B cell (primary cell): Measurements from ENCODE around the gene OR14I1. TPM values are rescaled to one million over a fixed set of nuclear protein-coding genes. Genes with fewer than 3 reads are reported as not detected.
"Not testable (repeated sequence)": the region's sequence is repeated elsewhere in the genome, so short reads cannot be mapped to it uniquely, and the experiment has no call there.

ENCODE experiments used
- ATAC-seq: fragments of 200-7000 bp; cut with Tn5 transposase; one replicate; pipeline ENCODE4 v1.10.0; 2021; ENCODE audit warnings: low read depth, mild to moderate bottlenecking, moderate number of reproducible peaks, moderate library complexity
- CTCF ChIA-PET: fragments of 350-600 bp; sonication (Branson Sonifier 250); formaldehyde crosslinking; loops from one replicate; lab custom pipeline; 2021; ENCODE audit warnings: antibody characterized with exemption, inconsistent platforms; lab: Charles Lee
- POLR2A ChIA-PET: fragments of 350-600 bp; sonication (Branson Sonifier 250); formaldehyde crosslinking; loops from one replicate; lab custom pipeline; 2021; ENCODE audit warnings: antibody characterized with exemption; lab: Charles Lee
- DNase-seq: peaks from one replicate; pipeline ENCODE4 v3.0.0; 2013
- H2AFZ ChIP-seq: 2 replicates; pipeline ENCODE4 v1.6.1; 2012; ENCODE audit warnings: mild to moderate bottlenecking, low read depth, low read length; ENCODE audit not compliant: insufficient read depth, poor library complexity, severe bottlenecking
- H3K27ac ChIP-seq, 2 donors: 1 replicate in 1 of 2; 2 replicates in 1 of 2; pipeline ENCODE4 v1.5.1; 2012 to 2013; ENCODE audit warnings: low read length in 2 of 2, mild to moderate bottlenecking in 2 of 2, moderate library complexity in 1 of 2
- H3K27me3 ChIP-seq, 4 experiments: fragments of 200-600 bp in 1 of 4; sonication (generic) in 1 of 4; replicated peaks in 1 of 4; 1 replicate in 2 of 4; 2 replicates in 2 of 4; pipeline versions ENCODE4 v1.6.1 to v1.7.0; 2013 to 2016; ENCODE audit warnings: low read length in 3 of 4, mild to moderate bottlenecking in 2 of 4, mixed read lengths in 1 of 4, moderate library complexity in 1 of 4; ENCODE audit not compliant: insufficient read depth in 4 of 4, control insufficient read depth in 3 of 4; ENCODE audit errors: control extremely low read depth in 1 of 4
- H3K36me3 ChIP-seq, 2 experiments: replicated peaks in 1 of 2; 1 replicate in 1 of 2; 2 replicates in 1 of 2; pipeline versions ENCODE4 v1.6.1 to v1.7.1; 2013; ENCODE audit warnings: low read length in 1 of 2; ENCODE audit not compliant: insufficient read depth in 2 of 2, control insufficient read depth in 1 of 2; ENCODE audit errors: control extremely low read depth in 1 of 2, extremely low read depth in 1 of 2
- H3K4me1 ChIP-seq, 2 donors: fragments of 200-600 bp in 1 of 2; sonication (generic) in 1 of 2; 1 replicate in 1 of 2; 2 replicates in 1 of 2; pipeline versions ENCODE4 v1.5.1 to v1.6.1; 2013 to 2017; ENCODE audit warnings: low read length in 2 of 2; ENCODE audit not compliant: control insufficient read depth in 2 of 2, insufficient read depth in 2 of 2
- H3K4me2 ChIP-seq: replicated peaks from 2 replicates; pipeline ENCODE3; 2012; ENCODE audit warnings: mild to moderate bottlenecking, low read depth, low read length; ENCODE audit not compliant: poor library complexity, severe bottlenecking
- H3K4me3 ChIP-seq, 5 experiments: fragments of 200-600 bp in 1 of 5; sonication (generic) in 1 of 5; 1 replicate in 3 of 5; 2 replicates in 2 of 5; pipeline versions ENCODE4 v1.5.1 to v1.7.0; 2011 to 2016; ENCODE audit warnings: low read length in 4 of 5, mild to moderate bottlenecking in 4 of 5, low read depth in 2 of 5, control low read depth in 1 of 5, moderate library complexity in 1 of 5; ENCODE audit not compliant: insufficient read depth in 1 of 5; ENCODE audit errors: control extremely low read depth in 1 of 5, extremely low read depth in 1 of 5
- H3K79me2 ChIP-seq: fragments of 200-600 bp; sonication (generic); one replicate; pipeline ENCODE4 v1.6.0; 2016; ENCODE audit warnings: low read length; ENCODE audit not compliant: control insufficient read depth, insufficient read depth
- H3K9ac ChIP-seq: fragments of 200-600 bp; sonication (generic); 2 replicates; pipeline ENCODE4 v1.6.1; 2017; ENCODE audit warnings: mild to moderate bottlenecking, low read length, moderate library complexity
- H3K9me3 ChIP-seq, 3 donors: one replicate each; pipeline versions ENCODE4 v1.6.1 to v1.7.1; 2013; ENCODE audit warnings: low read length in 2 of 3; ENCODE audit not compliant: control insufficient read depth in 2 of 3, insufficient read depth in 1 of 3; ENCODE audit errors: control extremely low read depth in 1 of 3
- H4K20me1 ChIP-seq: 2 replicates; pipeline ENCODE4 v1.6.0; 2012; ENCODE audit warnings: mild to moderate bottlenecking, low read length; ENCODE audit not compliant: insufficient read depth, control insufficient read depth, poor library complexity, severe bottlenecking
- H3K27ac Mint-ChIP-seq: one replicate; pipeline ENCODE4 v1.8.0; 2021; ENCODE audit warnings: mixed read lengths
- H3K27me3 Mint-ChIP-seq: one replicate; pipeline ENCODE4 v1.8.0; 2021; ENCODE audit warnings: mixed read lengths
- H3K4me1 Mint-ChIP-seq: one replicate; pipeline ENCODE4 v1.8.0; 2021; ENCODE audit warnings: mixed read lengths
- H3K4me3 Mint-ChIP-seq: one replicate; pipeline ENCODE4 v1.8.0; 2021; ENCODE audit warnings: mixed read lengths
- H3K9me3 Mint-ChIP-seq: one replicate; pipeline ENCODE4 v1.8.0; 2022; ENCODE audit warnings: mixed read lengths; ENCODE audit not compliant: insufficient read depth
- WGBS: methylation state at CpG from one replicate; pipeline ENCODE4 v1.1.5; 2013; ENCODE audit warnings: missing lambda C conversion rate; ENCODE audit not compliant: insufficient coverage; 5-methylcytosine and 5-hydroxymethylcytosine counted together
- intact Hi-C: fragments of 100-400 bp; cut with micrococcal nuclease; formaldehyde crosslinking; loops from one replicate; pipeline ENCODE4 v1.10.0; 2022
- polyA plus RNA-seq: library from polyadenylated mRNA; depleted of rRNA; stranded (reverse); fragments of >200 nt; gene quantifications from 2 replicates; pipeline ENCODE4 v1.2.3, GENCODE V29; 2012
- small RNA-seq: library from RNA; depleted of rRNA; stranded (forward); fragments of <200 nt; gene quantifications from one replicate; pipeline ENCODE3, GENCODE V24; 2012; ENCODE audit warnings: low replicate concordance, low read depth; ENCODE audit not compliant: insufficient read length
- total RNA-seq, 2 donors: library from RNA; stranded (reverse); fragments of 120-200 nt in 1 of 2; gene quantifications; 1 replicate in 1 of 2; 2 replicates in 1 of 2; pipeline versions ENCODE4 v1.2.3 to v1.2.4, GENCODE V29; 2013 to 2022

OR14I1 gene
- total and polyA plus RNA-seq, 2 donors (not counting 1 experiment from before 2014, with no cell fraction given), result not detected

- ATAC-seq, H3K27ac Mint-ChIP-seq, intact Hi-C loops, H4K20me1 ChIP-seq, DNase-seq, H2AFZ ChIP-seq, H3K27me3 ChIP-seq, H3K4me3 Mint-ChIP-seq, H3K27ac ChIP-seq, H3K9me3 Mint-ChIP-seq, POLR2A ChIA-PET, H3K36me3 ChIP-seq, H3K9ac ChIP-seq, H3K79me2 ChIP-seq, CTCF ChIA-PET, H3K9me3 ChIP-seq, H3K4me2 ChIP-seq, H3K27me3 Mint-ChIP-seq, H3K4me1 ChIP-seq, H3K4me3 ChIP-seq: not testable (repeated sequence)
- no CpG with 5 or more reads among the region's 6 CpGs for WGBS
- peaks cover 14% of the 10 kb centered on the region for H3K4me1 Mint-ChIP-seq
These were observed 45.8 kb downstream of the OR14I1 start for GRCh38 chr1:248656797-248657196.

- H3K27ac ChIP-seq, H4K20me1 ChIP-seq, H2AFZ ChIP-seq, H3K27ac Mint-ChIP-seq, H3K4me1 ChIP-seq, H3K79me2 ChIP-seq, H3K4me3 ChIP-seq, H3K27me3 ChIP-seq, H3K4me3 Mint-ChIP-seq, intact Hi-C loops, H3K9me3 ChIP-seq, H3K4me2 ChIP-seq, H3K36me3 ChIP-seq, ATAC-seq, POLR2A ChIA-PET, H3K9me3 Mint-ChIP-seq, CTCF ChIA-PET, H3K27me3 Mint-ChIP-seq, H3K9ac ChIP-seq, DNase-seq: not testable (repeated sequence)
- peaks cover 12% of the 10 kb centered on the region for H3K4me1 Mint-ChIP-seq
- no CpG with 5 or more reads among the region's 3 CpGs for WGBS
These were observed 47.2 kb downstream of the OR14I1 start, which contains the start of gene OR2T27 for GRCh38 chr1:248655354-248655753. TSS of gene OR2T27 (minus strand) at chr1:248655528. CDS start at chr1:248650884, 4,644 bp downstream.

Small RNA genes lying within 50 kb of the gene (small RNA-seq; reads per million reads assigned to genes)
- not detected for gene AHCYP8

Other genes starting within 250 kb of the OR14I1 start
- 1.4 and 1.8 TPM in 2 replicates for gene OR2T3, start 229.4 kb downstream of the OR14I1 start, total RNA-seq
- gene OR2T3, start 229.4 kb downstream of the OR14I1 start, polyA plus RNA-seq, result 0.89 and 1.2 TPM in 2 replicates
- gene OR2T5, start 214.2 kb downstream of the OR14I1 start, total RNA-seq, result 0.44 TPM in 1 of 2 replicates, not detected in the other
- gene OR2T5, start 214.2 kb downstream of the OR14I1 start, polyA plus RNA-seq, result 0.16 TPM in 1 of 2 replicates, not detected in the other
- 1.7 and 1.8 TPM in 2 replicates for gene OR2G6, start 194.7 kb downstream of the OR14I1 start, total RNA-seq
- 0.03 and 0.24 TPM in 2 replicates for gene OR2G6, start 194.7 kb downstream of the OR14I1 start, polyA plus RNA-seq
- 1.9 and 3.1 TPM in 2 replicates for gene OR2T29, start 140.0 kb downstream of the OR14I1 start, total RNA-seq
- gene OR2T29, start 140.0 kb downstream of the OR14I1 start, polyA plus RNA-seq, result 0.40 TPM in 1 of 2 replicates, not detected in the other
- gene OR2T34, start 128.0 kb downstream of the OR14I1 start, total RNA-seq, result 1.7 and 1.9 TPM in 2 replicates
- 0.28 and 0.89 TPM in 2 replicates for gene OR2T34, start 128.0 kb downstream of the OR14I1 start, polyA plus RNA-seq
- 2.5 and 3.8 TPM in 2 replicates for gene OR2T10, start 105.1 kb downstream of the OR14I1 start, total RNA-seq
- gene OR2T10, start 105.1 kb downstream of the OR14I1 start, polyA plus RNA-seq, result 0.27 and 0.74 TPM in 2 replicates
- 3.6 and 4.9 TPM in 2 replicates for gene OR2T11, start 67.7 kb downstream of the OR14I1 start, total RNA-seq
- gene OR2T11, start 67.7 kb downstream of the OR14I1 start, polyA plus RNA-seq, result 0.07 and 0.12 TPM in 2 replicates
- 0.30 and 0.39 TPM in 2 replicates for gene OR2T35, start 57.5 kb downstream of the OR14I1 start, total RNA-seq
- gene OR2T35, start 57.5 kb downstream of the OR14I1 start, polyA plus RNA-seq, result 0.10 TPM in 1 of 2 replicates, not detected in the other
- gene OR2T27, start 47.2 kb downstream of the OR14I1 start, total RNA-seq, result not detected in 2 replicates
- gene OR2T27, start 47.2 kb downstream of the OR14I1 start, polyA plus RNA-seq, result 0.10 TPM in 1 of 2 replicates, not detected in the other
- gene LYPD8, start 53.0 kb upstream of the OR14I1 start, total RNA-seq, result not detected in 2 replicates
- 0.10 TPM in 1 of 2 replicates, not detected in the other for gene LYPD8, start 53.0 kb upstream of the OR14I1 start, polyA plus RNA-seq
- gene SH3BP5L, start 123.1 kb upstream of the OR14I1 start, total RNA-seq, result 35.7 and 36.5 TPM in 2 replicates
- 19.2 and 23.2 TPM in 2 replicates for gene SH3BP5L, start 123.1 kb upstream of the OR14I1 start, polyA plus RNA-seq
- gene ZNF672, start 135.5 kb upstream of the OR14I1 start, total RNA-seq, result 56.3 and 62.2 TPM in 2 replicates
- 46.4 and 82.4 TPM in 2 replicates for gene ZNF672, start 135.5 kb upstream of the OR14I1 start, polyA plus RNA-seq
- gene ZNF692, start 156.3 kb upstream of the OR14I1 start, total RNA-seq, result 53.1 and 56.9 TPM in 2 replicates
- 134 and 157 TPM in 2 replicates for gene ZNF692, start 156.3 kb upstream of the OR14I1 start, polyA plus RNA-seq
- gene PGBD2, start 203.5 kb upstream of the OR14I1 start, total RNA-seq, result 27.7 and 29.2 TPM in 2 replicates
- 13.3 and 14.3 TPM in 2 replicates for gene PGBD2, start 203.5 kb upstream of the OR14I1 start, polyA plus RNA-seq